Dendritic cell treated with granulocyte-macrophage colony-stimulating factor and Interleukin-4, amounts not matched to agents 40 ng/mL and 50 ng/mL, for 4 days (primary cell): ENCODE results near the gene RFXAP.

ENCODE experiments used
- H3K27ac Mint-ChIP-seq: one replicate; pipeline ENCODE4 v1.8.0; 2022; ENCODE audit warnings: mild to moderate bottlenecking, mixed read lengths
- H3K27me3 Mint-ChIP-seq: one replicate; pipeline ENCODE4 v1.8.0; 2022; ENCODE audit warnings: mild to moderate bottlenecking, mixed read lengths
- H3K36me3 Mint-ChIP-seq: one replicate; pipeline ENCODE4 v1.8.0; 2022; ENCODE audit warnings: low read depth, mixed read lengths
- H3K4me1 Mint-ChIP-seq: one replicate; pipeline ENCODE4 v1.8.0; 2022; ENCODE audit warnings: low read depth, mixed read lengths
- H3K4me3 Mint-ChIP-seq: one replicate; pipeline ENCODE4 v1.8.0; 2022; ENCODE audit warnings: mild to moderate bottlenecking, moderate library complexity, mixed read lengths
- H3K9me3 Mint-ChIP-seq: one replicate; pipeline ENCODE4 v1.8.0; 2022; ENCODE audit warnings: mixed read lengths
- intact Hi-C: fragments of 100-400 bp; cut with micrococcal nuclease; formaldehyde crosslinking; loops from one replicate; pipeline ENCODE4 v1.15.0; 2022

Gene RFXAP

DNA sequence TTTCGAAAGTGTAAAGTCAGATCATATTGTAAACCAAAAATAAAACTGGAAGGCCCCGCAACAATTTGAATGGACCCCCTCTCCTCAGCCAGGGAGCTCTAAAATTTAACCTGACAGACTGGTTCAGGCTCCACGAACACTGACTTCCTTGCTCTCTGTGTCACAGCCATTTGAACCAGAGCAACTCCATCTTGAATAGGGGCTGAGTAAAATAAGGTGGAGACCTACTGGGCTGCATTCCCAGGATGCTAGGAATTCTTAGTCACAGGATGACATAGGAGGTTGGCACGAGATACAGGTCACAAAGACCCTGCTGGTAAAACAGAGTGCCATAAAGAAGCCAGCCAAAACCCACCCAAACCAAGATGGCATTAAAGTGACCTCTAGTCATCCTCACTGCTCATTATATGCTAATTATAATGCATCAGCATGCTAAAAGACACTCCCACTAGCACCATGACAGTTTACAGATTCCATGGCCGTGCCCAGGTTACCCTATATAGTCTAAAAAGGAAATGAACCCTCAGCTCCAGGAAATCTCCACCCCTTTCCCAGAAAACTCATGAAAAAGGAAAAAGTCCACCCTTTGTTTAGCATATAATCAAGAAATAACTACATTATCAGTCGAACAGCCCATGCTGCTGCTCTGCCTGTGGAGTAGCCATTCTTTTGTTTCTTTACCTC lies 43.1 kb downstream of the RFXAP start:
- Mint-ChIP-seq H3K27me3 (peaks cover 2% of the 10 kb centered on the region), H3K9me3 (no peaks in the 10 kb centered on the region), H3K27ac (no peak overlapping the region), H3K4me1 (no peaks in the 10 kb centered on the region), H3K36me3 (no peaks in the 10 kb centered on the region), H3K4me3 (no peak overlapping the region)
- intact Hi-C loops, result no loop called here

DNA sequence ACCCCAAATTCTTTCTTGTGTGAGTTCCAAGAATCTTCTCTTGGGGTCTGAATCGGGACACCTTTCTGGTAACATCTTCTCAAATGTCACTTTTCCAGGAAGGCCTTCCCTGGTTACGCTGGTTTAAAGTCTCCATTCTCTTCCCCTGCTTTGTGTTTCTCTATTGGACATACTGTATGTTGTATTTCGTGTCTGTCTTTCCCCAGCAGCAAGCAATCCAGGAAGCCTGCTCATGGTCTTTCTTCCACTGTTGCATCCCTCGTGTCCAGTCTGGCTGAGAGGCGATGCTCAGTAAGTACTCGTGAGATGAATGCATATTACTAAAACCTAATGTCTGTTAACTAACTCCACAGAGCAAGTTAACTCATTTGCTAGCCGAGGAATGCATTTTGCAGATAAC lies 43.7 kb downstream of the RFXAP start:
- H3K27ac Mint-ChIP-seq, result no peak overlapping the region
- intact Hi-C loops, result no loop called here
- H3K27me3 Mint-ChIP-seq, result peaks cover 2% of the 10 kb centered on the region
- H3K36me3 Mint-ChIP-seq, result no peaks in the 10 kb centered on the region
- no peak overlapping the region for H3K4me3 Mint-ChIP-seq
- no peaks in the 10 kb centered on the region for H3K9me3 Mint-ChIP-seq
- no peaks in the 10 kb centered on the region for H3K4me1 Mint-ChIP-seq

DNA sequence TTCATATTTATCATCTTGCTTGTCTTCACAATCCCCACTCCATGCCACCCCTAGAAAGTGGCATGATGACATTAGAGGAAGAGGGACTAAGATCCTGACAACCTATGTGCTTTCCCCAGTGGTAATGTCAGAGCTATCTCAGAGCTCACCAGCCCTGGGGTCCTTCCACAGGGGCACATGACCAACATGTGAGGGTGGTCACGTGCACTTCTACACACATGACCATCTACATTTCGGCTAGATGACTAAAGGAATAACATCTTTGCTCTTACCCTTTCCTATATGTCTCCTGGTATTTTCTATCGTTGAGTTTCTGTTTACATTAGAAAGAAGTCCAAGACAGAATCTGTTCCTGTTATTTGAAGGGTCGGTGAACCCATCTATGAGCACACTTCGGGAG lies 46.2 kb downstream of the RFXAP start:
- Mint-ChIP-seq H3K4me1 (no peaks in the 10 kb centered on the region), H3K27ac (no peak overlapping the region), H3K9me3 (no peaks in the 10 kb centered on the region), H3K36me3 (no peaks in the 10 kb centered on the region), H3K27me3 (peaks cover 2% of the 10 kb centered on the region), H3K4me3 (no peak overlapping the region)
- intact Hi-C loops, result no loop called here

DNA sequence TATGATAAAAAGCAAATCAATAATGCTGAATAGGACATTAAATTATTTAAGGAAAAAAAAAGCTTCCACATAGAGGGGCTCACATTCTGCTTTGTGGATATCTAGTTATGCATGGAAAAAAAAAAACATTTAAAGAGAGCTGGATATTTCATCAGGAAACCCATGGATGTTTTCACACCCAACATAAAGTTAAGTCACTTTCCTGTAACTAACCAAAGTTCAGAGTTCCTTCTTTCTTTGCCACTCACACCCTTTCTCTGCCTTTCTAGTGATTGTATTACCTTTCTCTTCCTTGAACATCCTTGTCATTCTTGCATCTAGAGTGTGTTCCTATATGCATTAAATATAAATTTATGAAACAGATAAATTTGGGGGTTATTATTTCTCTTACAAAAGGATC lies 47.2 kb downstream of the RFXAP start:
- Mint-ChIP-seq H3K27ac (no peak overlapping the region), H3K4me1 (no peaks in the 10 kb centered on the region), H3K9me3 (no peaks in the 10 kb centered on the region), H3K36me3 (no peaks in the 10 kb centered on the region), H3K4me3 (no peak overlapping the region), H3K27me3 (peaks cover 2% of the 10 kb centered on the region)
- intact Hi-C loops, result no loop called here

DNA sequence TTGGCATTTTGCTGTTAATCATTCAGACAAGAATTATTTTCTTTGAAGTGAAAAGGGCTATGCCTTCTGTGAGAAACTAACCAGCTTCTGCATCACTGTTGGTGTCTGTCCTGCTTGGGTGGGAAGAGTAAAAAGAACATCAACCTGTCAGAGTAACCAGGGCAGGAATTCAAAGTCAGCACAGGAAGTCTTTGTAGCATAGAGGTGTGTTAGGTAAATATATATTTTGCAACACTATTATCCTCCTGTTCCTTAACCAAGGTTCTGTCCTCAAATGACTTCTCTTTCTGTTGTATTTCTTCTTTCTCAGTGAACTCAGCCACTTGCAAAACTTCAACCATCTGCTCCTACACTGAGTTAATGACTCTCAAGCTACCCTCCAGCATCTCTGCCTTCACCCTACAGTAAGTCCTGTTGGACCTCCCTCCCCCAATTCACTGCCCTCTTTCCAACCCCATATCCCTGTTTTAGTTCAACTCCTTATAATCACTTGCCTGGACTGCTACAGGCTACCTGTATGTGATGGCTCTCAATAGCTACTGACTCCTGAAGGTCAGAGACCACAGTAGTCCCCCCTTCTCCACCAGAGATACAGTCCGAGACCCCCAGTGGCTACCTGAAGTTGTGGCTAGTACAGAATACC lies 51.1 kb downstream of the RFXAP start:
- Mint-ChIP-seq H3K9me3 (no peaks in the 10 kb centered on the region), H3K36me3 (no peaks in the 10 kb centered on the region), H3K4me3 (no peak overlapping the region), H3K27ac (no peak overlapping the region), H3K4me1 (no peaks in the 10 kb centered on the region), H3K27me3 (no peaks in the 10 kb centered on the region)
- intact Hi-C loops, result no loop called here

DNA sequence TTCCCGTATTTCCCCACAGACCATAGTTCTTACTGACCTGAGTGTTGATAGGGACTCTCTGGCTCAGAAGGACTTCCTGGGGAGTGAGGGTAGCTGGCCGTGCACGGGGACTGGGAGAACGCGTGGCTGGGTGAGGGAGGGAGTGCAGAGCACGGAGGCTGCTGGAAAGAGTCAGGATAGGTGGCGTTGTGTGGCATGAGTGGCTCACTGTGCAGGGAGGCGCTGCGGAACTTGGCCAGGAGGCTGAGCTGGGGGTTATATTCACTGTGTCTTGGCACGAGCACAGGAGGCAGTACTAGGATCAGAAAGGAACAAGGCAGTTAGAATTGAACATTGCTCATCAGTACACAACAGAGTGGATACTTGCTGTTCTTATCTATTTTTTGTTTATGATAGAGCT lies 53.6 kb downstream of the RFXAP start:
- no peaks in the 10 kb centered on the region for H3K36me3 Mint-ChIP-seq
- H3K4me1 Mint-ChIP-seq, result no peaks in the 10 kb centered on the region
- intact Hi-C loops, result no loop called here
- H3K4me3 Mint-ChIP-seq, result no peak overlapping the region
- no peaks in the 10 kb centered on the region for H3K9me3 Mint-ChIP-seq
- H3K27me3 Mint-ChIP-seq, result no peaks in the 10 kb centered on the region
- H3K27ac Mint-ChIP-seq, result no peak overlapping the region

DNA sequence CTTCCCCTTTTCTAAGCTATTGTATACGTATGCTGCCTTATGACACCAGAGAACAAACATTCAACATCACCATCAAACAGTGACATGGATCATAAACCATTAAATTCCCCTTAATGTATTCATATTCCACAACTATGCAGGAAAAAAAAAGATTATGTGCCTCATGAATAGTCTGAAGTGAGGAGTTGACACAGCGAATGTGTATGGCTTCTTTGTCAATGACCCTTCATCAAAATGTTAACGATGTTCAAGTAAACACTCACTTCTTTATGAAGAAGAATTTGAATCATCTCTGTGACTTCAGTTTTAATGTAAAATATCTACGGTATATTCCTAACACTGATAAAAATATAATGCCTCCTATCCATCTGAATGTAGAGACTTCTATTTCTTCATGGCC lies 56.4 kb downstream of the RFXAP start:
- no peak overlapping the region for H3K27ac Mint-ChIP-seq
- no peaks in the 10 kb centered on the region for H3K4me1 Mint-ChIP-seq
- H3K27me3 Mint-ChIP-seq, result peaks cover 3% of the 10 kb centered on the region
- intact Hi-C loops, result no loop called here
- no peaks in the 10 kb centered on the region for H3K36me3 Mint-ChIP-seq
- no peaks in the 10 kb centered on the region for H3K9me3 Mint-ChIP-seq
- H3K4me3 Mint-ChIP-seq, result no peak overlapping the region

DNA sequence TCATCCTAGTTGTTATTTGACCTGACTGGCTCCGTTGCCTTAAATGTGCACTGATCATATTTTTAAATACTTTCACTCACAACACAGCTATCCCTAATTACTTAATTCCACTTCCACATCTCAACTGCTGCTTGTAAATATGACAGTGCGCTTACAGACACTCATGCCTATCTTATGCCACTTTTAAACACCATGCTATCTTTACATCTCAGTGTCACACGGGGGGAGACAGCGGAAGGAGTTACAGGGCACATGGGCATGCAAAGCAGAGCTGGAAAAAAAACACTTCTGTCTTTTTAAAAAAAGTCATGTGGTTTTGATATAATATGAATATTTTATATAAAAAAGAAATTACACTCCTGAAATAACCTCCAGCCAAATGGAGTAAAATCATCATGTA lies 56.9 kb downstream of the RFXAP start:
- no peaks in the 10 kb centered on the region for H3K4me1 Mint-ChIP-seq
- H3K27me3 Mint-ChIP-seq, result peaks cover 3% of the 10 kb centered on the region
- H3K4me3 Mint-ChIP-seq, result no peak overlapping the region
- intact Hi-C loops, result no loop called here
- no peaks in the 10 kb centered on the region for H3K9me3 Mint-ChIP-seq
- no peaks in the 10 kb centered on the region for H3K36me3 Mint-ChIP-seq
- no peak overlapping the region for H3K27ac Mint-ChIP-seq
